HG03139 (cell line): ENCODE measurements around the gene TEX19.

Experiments used
- ATAC-seq: cut with Tn5 transposase; IDR thresholded peaks from one replicate; pipeline ENCODE4 v1.9.1; 2021; ENCODE audit not compliant: unreplicated experiment

Gene TEX19, protein sequence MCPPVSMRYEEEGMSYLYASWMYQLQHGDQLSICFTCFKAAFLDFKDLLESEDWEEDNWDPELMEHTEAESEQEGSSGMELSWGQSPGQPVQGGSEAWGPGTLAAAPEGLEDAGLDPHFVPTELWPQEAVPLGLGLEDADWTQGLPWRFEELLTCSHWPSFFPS

DNA sequence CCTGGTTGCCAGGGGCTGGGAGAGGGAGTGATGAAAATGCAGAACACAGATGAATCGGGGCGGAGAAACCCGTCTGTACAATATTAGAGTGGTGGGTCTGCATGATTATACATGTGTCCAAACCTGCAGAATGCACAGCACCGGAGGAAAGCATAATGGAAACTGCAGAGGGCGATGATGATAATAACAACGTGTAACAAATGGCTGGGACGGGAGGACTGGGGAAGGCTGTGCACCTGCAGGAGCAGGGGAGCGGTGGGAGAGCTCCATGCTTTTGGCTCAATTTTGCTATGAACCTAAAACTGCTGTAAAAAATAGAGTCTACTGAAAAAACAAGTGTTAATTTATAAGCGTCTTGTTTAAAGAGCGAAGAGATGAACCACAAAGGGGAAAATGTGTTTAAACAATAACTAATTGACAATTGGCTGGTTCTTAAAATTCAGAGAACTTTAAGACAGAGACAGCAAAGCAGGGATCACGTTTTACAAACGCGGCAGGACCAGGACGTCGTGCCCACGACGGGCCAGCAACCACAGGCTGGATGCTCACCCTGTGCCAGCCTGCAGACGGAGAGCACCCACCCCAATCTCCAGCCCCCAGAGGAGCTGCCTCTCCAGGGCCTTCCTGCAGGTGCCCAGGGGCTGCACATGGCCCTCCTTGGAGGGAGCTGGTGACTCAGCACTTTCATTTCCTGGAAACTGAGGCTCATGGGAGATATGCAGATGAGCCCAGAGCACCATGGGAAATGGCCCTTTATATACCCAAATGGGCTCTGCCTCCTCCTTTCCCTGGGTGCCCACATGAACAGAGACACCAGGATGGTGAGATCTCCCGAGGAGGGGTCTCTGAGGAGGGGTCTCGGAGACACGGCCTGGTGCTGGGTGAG, at the start of gene TEX19:
TEX19 (plus strand) TSS at position 783 of the 886 bp plus-strand sequence. CDS start 2,904 bp downstream, outside the sequence.
- no peak for ATAC-seq

DNA sequence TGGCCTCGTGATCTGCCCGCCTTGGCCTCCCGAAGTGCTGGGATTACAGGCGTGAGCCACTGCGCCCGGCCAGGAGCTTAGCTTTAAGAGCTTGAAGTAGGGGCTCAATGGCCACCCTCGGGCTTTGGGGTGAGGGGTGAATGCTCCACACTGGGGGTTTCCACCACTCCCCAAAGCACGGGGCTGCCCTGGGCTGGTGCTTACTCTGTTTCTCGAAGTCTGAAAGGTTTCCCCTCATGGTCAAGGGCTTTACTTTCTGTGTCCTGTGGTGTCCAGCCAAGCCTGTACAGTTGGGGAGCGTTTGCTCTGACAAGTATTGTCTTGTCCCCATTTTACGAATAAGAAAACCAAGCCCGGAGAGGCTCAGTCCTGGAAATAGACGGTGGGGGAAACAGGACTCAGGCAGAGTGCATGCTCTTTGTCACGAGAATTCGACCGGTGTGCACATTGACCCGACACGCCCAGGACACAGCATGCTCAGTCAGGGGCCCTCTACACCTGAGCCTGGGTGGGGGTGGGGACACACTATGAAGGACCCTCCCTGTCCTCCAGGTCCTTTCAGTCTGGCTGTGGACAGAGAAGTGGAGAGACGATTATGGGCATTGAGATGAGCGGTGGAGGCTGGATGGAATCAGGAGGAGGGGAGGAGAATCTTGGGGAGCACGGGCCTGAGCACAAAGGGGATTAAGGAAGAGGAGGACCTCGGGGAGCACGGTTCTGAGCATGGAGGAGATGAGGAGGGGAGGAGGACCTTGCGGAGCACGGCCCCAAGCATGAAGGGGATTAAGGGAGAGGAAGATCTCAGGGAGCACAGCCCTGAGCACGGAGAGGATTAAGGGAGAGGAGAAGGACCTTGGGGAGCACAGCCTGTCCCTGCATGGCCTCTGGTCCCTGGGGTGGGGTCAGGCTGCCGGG, 49.1 kb upstream of the TEX19 start:
- ATAC-seq, result no peak

DNA sequence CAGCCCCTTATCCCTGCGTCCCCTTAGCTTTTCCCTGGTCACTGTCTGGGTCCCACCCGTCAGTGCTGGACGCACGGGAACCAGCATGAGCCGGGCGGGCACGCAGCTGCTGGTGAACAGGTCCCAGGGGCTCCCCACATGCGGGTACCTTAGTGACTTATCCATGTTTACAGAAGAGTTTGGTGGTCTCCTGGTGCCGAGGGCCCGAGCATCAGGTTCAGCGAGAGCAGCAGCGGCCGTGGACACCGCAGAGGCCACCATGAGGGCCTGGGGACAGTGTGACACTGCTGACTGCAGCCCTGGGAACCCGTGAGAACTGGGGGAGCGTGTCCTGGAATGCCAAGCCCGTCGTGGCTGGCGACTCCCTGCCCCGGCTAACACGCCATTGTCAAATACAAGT, 48.2 kb upstream of the TEX19 start:
- no peak for ATAC-seq

DNA sequence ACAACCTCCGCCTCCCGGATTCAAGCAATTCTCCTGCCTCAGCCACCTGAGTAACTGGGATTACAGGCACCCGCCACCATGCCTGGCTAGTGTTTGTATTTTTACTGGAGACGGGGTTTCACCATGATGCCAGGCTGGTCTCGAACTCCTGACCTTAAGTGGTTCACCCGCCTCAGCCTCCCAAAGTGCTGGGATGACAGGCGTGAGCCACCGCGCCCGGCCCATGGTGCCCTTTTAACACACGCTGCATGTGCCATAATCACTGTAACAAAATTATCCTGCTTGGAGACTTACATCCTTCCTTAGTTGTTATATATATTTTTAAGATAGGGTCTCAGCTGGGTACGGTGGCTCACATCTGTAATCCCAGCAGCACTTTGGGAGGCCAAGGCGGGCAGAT, 47.1 kb upstream of the TEX19 start:
- no peak for ATAC-seq

DNA sequence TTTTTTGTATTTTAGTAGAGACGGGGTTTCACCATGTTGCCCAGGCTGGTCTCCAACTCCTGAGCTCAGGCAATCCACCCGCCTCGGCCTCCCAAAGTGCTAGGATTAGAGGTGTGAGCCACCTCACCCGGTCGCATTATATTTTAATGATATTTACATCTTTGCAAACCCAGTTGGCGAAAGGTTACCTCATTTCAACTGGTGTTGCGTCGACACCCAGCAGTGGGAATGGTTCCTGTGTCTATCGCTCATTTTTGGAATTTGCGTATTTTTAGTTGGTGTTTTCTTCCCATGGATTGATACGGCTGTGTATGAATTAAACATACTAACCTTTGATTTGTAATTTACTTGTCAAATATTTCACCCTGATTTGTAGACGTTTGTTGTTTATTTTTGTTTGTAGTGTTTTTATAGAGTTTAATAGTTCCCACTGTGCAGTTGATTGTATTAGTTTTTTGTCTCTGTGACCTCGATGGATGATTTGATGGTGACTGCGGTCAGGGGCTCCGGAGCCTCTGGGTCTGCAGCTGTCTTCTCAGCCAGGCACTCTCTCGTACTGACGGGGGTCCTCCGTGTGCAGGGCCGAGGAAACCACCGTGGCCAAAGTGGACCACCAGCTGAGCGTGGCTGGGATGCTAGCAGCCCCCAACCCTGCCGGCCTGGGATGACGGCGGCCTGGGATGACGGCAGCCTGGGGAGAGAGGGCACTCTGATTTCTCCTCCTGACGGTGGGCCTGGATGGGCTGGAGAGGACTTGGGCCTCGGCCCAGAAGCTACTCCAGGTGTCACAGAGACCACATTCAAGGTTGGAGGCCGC, 45.6 kb upstream of the TEX19 start:
- ATAC-seq, result no peak

DNA sequence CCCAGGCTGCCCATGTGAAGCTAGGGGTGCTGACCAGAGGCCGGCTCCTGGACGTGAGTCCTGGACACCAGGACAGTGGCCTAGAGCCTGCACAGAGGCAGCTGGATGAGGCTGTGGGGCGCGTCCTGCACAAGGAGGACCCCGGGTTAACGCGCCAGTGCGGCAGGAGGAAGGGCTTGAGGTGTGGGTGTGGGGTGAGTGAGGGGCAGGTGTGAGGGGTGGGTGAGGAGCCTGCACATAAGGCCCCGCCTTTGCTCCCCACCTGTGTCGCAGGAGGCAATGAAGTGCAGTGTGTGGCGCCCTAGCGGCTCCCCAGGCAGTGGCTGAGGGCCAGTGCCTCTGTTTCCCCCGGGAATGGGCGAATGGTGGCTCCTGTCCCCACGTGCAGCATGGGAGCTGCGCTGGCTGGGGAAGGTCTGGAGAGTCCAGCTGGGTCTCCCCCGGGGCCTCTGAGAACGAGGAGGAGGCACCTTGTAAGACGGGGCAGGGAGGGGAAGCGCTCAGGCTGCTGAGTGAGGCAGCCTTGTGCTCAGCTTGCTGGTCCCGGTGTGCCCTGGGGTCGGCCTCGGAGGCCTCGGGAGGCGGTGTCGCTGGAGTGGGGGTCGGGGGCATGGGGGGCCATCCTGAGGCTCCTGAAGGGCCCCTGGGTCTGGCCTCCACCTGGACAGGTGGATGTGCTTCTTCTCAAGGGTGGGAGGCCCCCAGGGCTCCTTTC, 44.9 kb upstream of the TEX19 start:
- no peak for ATAC-seq

DNA sequence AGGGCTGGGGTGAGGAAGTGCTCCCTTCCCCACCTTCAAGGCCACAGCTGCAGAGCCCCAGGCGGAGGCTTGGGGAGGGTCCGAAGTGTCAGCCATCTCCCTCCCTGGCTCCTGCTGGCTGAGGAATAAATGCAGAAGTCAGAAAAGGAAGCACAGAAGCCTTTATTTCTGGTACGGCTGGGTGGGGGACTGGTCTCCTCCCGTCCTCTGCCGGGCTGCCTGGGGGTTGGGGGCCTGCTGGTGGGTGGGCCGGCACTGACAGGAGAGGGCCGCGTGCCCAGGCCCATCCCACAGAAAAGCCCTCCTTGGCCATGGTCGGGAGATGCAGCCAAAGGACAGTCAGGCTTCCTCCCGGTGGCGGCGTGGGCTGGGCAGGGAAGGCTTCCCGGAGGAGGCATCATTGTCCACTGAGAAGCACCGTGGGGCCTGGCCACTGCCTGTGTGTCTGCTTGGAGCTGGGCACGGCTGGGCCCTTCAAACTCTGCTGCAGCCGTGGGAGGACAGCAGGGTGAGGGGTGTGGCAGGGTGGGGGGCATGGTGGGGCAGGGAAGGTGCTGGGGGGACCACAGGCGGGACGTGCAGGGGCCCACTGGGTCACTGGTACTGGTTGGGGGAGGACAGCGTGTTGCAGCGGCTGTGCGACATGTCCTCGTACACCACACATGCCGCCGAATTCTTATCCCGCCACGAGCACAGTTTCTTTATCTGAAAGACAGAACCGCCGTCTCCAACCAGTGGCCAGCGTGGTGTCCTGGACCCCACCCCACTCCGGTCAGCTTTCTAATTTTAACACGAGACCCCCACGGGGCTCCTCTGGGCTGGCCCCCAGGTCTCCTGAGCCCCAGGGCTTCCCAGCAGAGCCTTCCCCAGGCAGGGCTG, 44.1 kb upstream of the TEX19 start:
- ATAC-seq, result no peak

DNA sequence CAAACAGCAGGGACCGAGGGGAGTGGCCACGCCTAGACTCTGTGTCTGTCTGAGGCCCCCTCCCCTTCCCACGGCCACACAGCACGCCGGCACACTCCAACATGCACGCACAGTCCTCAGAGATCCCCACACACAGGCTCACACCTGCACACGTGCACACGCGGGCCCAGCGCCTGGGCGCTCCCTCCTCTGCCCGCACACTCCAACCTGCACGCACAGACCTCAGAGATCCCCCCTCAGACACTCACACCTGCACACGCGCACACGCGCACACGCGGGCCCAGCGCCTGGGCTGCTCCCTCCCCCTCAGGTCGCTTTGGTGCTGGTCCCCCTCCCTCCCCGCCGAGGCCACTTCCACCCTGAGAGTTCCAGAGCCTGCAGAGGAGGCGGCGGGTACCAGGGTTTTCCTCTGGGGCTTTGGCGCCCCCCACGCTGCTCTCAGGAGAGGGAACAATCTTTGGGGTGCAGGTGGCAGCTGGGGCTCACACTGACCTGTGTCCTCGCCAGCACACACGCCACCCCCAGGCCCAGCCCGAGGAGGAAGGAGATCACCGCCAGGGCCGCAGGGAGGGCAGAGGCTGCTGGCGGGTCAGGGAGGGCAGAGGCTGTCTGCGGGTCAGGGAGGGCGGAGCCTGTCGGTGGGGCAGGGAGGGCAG, 43.2 kb upstream of the TEX19 start:
- no peak for ATAC-seq

DNA sequence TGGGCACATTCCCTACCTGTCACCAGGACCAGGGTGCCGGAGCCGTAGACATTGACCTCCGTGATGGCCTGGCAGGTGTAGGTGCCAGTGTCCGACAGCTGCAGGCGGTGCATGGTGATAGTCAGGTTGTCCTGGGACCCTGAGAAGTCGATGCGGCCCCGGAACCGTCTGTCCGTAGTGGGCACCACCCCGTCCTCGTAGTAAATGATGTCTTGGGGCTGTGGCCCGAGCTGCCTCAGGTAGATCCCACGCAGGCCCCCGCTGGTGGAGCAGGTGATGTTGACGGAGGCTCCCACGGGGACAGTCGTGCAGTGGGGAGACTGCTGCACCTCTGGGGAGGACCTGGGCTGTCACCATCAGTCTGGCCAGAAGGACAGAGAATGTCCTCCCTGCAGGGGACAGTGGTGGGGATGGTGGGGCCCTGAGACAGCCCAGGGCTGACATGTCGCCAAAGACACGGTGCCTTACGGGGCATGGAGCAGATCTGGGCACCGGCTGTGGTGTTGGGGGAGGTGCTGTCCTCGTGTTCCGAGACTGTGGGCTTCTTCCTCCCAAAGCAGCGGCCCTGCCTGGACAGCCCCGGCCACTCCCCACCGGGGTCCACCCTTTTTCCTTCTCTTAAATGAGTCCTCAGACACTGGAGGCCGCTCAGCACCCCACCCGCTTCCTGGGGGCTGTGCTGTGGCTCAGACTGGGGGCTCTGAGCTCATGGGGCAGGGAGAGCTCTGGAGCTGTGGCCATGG, 42.2 kb upstream of the TEX19 start:
- no peak for ATAC-seq

DNA sequence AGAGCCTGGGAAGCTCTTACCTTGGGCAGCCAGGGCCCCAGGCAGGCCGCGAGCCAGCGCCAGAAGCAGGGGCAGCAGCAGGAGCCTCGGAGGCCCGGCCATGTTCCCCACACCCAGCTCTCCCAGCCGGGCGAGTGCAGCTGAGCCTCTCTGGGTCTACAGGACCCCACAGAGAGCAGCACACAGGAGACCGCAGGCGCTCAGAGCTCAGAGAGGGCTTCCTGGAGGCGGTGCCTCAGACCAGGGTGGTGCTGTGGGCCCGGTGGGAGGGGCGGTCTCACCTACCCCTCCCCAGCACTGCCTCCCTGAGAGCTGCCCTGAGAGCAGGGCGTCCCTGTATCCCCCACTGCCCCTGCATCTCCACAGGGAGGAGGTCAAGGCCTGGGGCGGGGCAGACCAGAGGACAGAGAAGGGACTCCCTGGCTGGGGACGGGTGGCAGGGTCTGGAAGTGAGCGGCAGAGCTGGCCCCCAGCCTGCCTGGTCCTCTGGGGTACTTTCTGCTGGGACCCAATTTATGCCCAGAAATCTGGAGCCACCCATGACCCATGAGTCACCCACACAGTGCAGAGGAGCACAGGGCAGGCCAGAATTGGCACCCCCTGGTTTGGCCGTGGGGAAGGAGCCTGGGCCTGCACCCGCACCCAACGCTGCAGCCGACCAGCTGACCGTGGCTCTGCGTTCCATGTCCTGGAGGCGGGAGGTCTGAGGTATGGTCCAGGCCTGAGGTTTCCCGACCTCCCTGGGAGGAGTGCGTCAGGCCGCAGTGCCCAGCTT, 41.5 kb upstream of the TEX19 start, which contains the start of gene CD7:
CD7 (minus strand) TSS at position 215 of the 775 bp plus-strand sequence; CDS start at position 102, 113 bp downstream.
- ATAC-seq, result no peak

DNA sequence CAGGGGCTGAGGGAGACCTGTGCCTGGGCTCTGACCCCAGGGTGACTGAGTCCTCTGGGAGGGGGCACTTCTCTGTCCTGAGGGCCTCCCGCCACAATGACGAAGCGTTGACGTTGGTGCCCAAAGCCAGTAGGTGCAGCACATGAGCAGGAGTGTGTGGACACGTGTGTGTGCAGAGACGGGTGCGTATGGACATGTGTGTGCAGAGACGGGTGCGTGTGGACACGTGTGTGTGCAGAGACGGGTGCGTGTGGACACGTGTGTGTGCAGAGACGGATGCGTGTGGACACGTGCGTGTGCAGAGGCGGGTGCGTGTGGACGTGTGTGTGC, 40.9 kb upstream of the TEX19 start:
- no peak for ATAC-seq

DNA sequence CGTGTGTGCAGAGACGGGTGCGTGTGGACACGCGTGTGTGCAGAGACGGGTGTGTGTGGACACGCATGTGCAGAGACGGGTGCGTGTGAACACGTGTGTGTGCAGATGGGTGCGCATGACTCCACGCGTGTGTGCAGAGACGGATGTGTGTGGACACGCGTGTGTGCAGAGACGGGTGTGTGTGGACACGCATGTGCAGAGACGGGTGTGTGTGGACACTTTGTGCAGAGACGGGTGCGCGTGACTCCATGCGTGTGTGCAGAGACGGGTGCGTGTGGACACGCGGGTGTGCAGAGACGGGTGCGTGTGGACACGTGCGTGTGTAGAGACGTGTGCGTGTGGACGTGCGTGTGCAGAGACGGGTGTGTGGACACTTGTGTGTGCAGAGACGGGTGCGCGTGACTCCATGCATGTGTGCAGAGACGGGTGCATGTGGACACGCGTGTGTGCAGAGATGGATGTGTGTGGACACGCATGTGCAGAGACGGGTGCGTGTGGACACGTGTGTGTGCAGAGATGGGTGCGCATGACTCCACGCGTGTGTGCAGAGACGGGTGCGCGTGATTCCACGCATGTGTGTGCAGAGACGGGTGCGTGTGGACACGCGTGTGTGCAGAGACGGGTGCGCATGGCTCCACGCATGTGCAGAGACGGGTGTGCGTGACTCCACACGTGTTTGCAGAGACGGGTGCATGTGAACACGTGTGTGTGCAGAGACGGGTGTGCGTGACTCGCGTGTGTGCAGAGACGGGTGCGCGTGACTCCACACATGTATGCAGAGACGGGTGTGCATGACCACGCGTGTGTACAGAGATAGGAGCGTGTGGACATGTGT, 40.1 kb upstream of the TEX19 start:
- no peak for ATAC-seq

DNA sequence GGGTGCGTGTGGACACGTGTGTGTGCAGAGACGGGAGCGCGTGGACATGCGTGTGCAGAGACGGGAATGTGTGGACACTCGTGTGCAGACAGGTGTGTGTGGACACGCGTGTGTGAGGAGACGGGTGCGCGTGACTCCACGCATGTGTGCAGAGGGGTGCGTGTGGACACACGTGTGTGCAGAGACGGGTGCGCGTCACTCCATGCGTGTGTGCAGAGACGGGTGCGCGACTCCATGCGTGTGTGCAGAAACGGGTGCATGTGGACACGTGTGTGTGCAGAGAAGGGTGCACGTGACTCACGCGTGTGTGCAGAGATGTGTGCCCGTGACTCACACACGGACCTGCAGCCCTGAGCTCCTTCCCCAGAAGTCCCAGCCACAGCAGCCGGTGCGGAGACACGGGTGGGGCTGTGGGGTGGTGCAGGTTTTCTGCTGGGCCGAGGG, 39.4 kb upstream of the TEX19 start:
- ATAC-seq, result no peak

DNA sequence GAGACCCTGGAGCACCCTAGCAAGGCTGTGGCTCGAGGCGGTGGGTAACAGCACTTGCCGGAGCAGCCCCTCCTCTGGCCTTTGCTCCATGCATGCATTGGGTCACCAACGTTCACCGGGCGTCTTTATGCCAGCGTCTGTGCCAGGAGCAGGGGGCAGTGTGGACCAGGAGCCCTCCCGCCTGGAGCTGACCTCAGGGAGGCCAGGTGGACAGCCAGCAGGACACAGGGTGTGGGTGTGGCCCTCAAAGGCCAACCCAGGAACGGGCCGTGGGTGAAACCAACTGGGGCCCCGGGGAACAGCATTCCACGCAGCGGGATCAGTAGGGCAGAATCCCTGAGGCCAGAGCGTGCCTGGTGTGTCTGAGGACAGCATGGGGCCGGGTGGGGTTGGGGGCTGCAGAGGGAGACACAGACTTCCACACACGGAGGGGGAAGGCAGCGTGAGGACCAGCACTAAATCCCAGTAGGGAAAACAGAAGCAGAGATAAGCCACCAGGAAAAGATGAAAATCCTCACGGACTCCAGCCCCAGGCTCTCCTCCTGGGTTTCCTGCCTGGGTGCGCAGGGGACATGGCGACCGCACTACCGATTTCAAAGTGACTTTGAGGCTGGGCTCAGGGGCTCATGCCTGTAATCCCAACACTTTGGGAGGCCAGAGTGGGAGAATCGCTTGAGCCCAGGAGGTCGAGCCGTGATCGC, 38.8 kb upstream of the TEX19 start:
- ATAC-seq, result no peak
